Stimulated activated naive CD4-positive, alpha-beta T cell (primary cell): ENCODE results near the gene CREG2.

Source experiments
- DNase-seq, 6 experiments: peaks; one replicate each; lab custom pipeline; 2025; lab: John Stamatoyannopoulos, UW

The CREG2 gene

DNA sequence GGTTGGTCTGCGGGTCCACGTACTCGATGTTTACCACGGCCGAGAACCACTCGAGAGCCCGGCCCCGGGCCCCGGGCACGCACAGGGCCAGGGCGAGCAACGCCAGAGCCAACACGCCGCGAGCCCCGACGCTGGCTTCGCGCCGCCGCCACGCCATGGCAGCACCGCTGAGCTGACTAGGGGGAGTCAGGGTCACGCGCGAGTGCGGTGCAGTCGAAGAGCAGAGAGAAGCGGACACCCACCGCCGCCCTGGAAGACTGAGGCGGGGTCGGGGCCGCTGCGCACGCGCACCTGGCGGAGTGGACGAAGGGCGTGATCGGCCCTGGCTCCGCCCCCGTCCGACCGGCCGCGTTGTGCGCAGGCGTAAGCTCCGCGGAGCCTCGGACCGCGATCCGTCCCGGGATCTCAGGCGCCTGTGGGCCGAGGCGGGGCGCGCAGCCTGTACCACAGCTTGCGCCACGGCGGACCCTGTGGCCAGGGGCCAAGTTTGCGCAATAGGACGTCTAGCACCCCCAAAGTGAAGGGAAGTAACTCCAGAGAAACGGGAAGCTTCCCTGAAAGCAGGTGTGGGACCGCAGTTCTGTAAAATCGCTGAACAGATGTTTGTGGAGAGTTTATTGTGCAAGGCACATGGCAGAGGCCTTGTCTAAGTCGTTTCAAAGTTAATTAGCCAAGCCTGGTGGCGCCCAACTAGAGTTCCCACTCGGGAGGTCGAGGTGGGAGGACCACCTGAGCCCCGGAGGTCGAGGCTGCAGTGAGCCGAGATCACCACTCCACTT lies 78.7 kb downstream of the CREG2 start, which contains the start of gene RNF149:
Gene RNF149 (minus strand): TSS at position 270 of the 779 bp plus-strand sequence. CDS start 113 bp downstream, at position 157.
- DNase-seq: peak; percentile 78 to 88 (median 84)

GRCh38 chr2:101307950-101308431 lies 79.3 kb downstream of the CREG2 start:
- peak in 4 of 6 experiments; percentile 15 to 68 (median 45) for DNase-seq

DNA sequence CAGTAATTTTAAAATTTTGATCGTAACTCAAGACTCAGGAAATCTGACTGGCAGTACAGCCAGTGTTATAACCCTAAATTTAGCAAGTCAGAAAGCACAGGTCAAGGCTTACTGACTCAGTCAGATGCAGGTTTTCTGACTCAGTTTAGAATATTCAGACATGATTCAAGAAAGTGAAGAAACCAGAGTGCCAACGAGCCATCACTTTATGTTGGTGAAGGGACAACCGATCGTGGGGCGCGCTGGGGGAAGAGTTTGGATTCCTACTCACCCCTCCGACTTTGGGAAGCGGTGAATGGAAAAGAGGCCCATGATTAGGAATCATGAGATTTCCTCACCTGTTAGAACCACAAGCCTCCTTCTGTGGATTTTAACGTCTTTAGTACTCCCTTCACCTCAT lies 79.8 kb downstream of the CREG2 start:
- DNase-seq: peak in 1 of 6 experiments; percentile 30

DNA sequence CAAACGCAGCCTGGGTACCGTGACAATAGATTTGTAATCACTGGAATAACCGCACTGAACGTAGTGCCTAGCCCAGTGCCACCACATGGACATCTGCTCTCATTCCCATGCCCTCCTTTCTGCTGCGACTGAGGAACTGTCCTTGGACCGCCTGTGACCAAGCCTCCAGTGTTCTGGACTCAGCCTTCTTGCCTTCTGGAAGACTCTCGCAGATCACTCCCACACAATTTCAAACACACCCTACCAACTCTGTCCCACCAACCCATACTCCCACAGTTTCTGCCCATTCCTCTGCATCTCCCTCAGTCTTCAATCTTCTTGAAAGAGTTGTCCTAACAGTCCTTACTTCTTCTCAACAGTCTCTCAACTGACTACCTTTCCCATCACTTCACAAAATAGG lies 80.9 kb downstream of the CREG2 start:
- DNase-seq: peak in 1 of 6 experiments; percentile 16

GRCh38 chr2:101305492-101306078 lies 81.7 kb downstream of the CREG2 start:
- DNase-seq: no peak

GRCh38 chr2:101305035-101305434 lies 82.3 kb downstream of the CREG2 start:
- DNase-seq: no peak

DNA sequence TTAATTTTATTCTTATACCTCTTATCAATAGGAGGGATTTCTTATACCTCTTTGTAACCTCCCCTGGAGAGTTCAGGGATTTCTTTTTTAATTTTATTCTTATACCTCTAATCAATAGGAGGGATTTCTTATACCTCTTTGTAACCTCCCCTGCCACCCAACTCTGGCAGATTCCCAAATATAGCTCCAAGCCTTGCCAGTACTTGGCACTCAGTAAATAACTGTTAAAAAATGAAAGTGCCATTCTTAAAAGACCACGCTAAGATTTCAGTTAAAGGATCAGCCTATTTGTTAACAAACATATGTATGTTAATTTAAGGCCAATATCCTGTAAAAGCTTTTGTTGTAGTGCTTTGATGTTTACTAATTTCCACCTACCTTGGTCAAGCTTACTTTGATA lies 83.6 kb downstream of the CREG2 start:
- DNase-seq: no peak

DNA sequence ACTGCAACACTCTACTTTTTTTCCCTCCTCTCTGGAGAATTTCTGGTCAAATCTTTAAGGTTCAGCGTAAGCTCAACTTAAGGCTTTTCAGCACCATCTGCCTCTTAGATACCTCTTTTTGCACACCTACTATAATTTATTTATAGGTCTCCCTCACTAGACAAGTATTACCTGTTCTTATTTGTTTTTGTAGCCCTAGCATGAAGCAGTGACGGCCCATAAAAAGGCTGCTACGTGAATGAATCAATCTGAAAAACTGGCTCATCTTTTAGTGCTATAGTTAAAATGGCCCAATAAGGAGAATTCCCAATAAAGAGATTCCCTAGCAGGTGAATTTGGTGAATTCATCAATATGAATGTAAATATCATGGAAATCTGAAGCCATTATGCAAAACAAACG lies 85.3 kb downstream of the CREG2 start:
- no peak for DNase-seq

GRCh38 chr2:101300836-101301235 lies 86.5 kb downstream of the CREG2 start:
- DNase-seq: no peak

GRCh38 chr2:101300164-101300563 lies 87.1 kb downstream of the CREG2 start:
- DNase-seq: no peak

DNA sequence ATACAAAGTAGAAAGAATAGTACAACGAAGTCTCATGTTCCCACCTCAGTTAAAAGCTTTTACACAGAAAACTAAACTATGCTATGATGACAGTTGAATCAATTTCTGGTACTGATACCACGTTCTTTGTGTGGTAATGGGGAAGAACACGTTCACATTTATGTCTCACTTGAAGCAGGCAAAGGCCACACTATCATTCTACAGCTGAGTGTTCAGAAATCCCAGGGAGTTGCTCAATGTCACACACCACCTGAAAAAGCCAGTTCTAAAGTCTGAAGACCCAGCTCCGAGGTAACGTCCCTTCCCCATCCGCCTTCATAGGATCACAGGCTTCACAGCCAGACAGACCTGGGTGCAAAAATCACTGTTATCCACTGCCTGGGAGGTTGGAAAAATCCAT lies 87.7 kb downstream of the CREG2 start:
- DNase-seq: no peak

GRCh38 chr2:101297383-101297782 lies 89.9 kb downstream of the CREG2 start:
- DNase-seq: no peak

- no peak for DNase-seq
Observed at GRCh38 chr2:101296371-101296770, 90.9 kb downstream of the CREG2 start.

DNA sequence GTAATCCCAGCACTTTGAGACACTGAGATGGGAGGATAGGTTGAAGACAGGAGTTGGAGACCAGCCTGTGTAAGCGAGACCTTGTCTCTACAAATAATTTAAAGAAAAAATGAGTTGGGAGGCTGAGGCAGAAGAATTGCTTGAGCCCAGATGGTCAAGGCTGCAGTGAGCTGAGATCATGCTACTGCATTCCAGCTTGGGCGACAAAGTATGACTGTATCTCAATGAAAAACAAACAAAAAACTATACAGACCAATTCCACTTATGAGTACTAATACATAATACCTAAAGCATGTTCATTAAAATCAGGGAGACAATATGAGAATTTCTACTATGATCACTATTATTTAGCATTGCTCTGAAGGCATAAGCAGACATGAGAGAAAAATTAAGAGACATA lies 91.4 kb downstream of the CREG2 start:
- DNase-seq: no peak
